AG09319 (cell line): ENCODE results near the gene STARD3.

ENCODE experiments used
- DNase-seq: peaks from one replicate; pipeline ENCODE4 v3.0.0-alpha.2; 2010; ENCODE audit warnings: low read depth; ENCODE audit errors: extremely low read depth
- CTCF ChIP-seq: IDR thresholded peaks from 2 replicates; pipeline ENCODE4 v1.5.1; 2011; ENCODE audit warnings: low read depth, mild to moderate bottlenecking, inconsistent platforms, low read length, moderate library complexity

The STARD3 gene

GRCh38 chr17:39664581-39665561 lies 27.9 kb downstream of the STARD3 start, which contains the start of gene TCAP:
TCAP (plus strand) TSS chr17:39665349; CDS start chr17:39665360, 11 bp downstream.
- no peak for TF ChIP-seq CTCF
- DNase-seq: no peak

- DNase-seq: no peak
Observed at GRCh38 chr17:39665642-39666224, 28.8 kb downstream of the STARD3 start.

GRCh38 chr17:39666231-39666600 lies 29.3 kb downstream of the STARD3 start:
- TF ChIP-seq CTCF: no peak
- no peak for DNase-seq

More at GRCh38 chr17:39665642-39666224, 28.8 kb downstream of the STARD3 start:
- TF ChIP-seq CTCF: no peak

- TF ChIP-seq CTCF: no peak
- no peak for DNase-seq
Observed at GRCh38 chr17:39666601-39667261, 29.8 kb downstream of the STARD3 start.

GRCh38 chr17:39667262-39667944 lies 30.5 kb downstream of the STARD3 start:
- no peak for DNase-seq
- TF ChIP-seq CTCF: no peak

- peak; percentile 56 for TF ChIP-seq CTCF
- DNase-seq: no peak
Observed at GRCh38 chr17:39667945-39668924, 31.3 kb downstream of the STARD3 start, which contains the start of gene PNMT. PNMT (plus strand) TSS chr17:39668453; CDS start chr17:39668476, 23 bp downstream.
